ENCODE data around the gene TP53TG5.

TP53TG5 gene

DNA sequence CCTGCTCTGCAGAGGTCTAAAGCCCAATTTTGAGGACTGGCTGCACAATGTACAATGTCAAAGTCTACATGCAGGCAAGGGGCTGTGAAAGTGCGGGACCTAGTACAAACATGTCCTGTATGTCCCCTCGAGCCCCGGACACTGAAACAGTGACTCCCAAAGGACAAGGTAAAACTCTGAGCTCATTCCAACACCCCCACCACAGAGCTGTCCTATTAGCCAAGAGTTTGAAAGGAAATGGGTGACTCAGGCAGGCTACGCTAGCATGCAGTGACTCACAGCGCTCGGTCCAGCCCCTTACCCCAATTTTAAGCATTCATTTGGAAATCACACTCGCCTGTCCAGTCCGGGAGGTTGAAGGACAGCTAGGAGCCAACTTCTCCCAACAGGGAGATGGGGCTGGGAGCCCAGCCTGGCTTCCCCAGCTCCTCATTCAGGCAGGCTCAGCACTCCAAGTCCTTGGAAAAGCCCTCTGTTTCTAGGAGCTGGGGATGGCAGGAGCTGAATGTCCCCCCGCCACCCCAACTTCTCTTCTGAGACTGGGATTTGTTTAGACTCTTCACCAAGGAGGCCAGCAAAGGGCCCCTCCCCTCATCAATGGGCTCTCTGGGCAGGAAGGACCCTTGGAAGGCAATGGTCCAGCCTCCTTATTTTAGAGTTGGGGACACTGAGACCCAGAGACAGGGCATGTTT, 33.8 kb downstream of the TP53TG5 start:
- no peak for DNase-seq

GRCh38 chr20:45343532-45344167, 34.5 kb downstream of the TP53TG5 start:
- DNase-seq: peak; percentile 79

- no peak for DNase-seq
These were observed 35.1 kb downstream of the TP53TG5 start for GRCh38 chr20:45342855-45343531.

- peak; percentile 67 for DNase-seq
These were observed 35.9 kb downstream of the TP53TG5 start for GRCh38 chr20:45341939-45342854.

- no peak for DNase-seq
These were observed 36.6 kb downstream of the TP53TG5 start for GRCh38 chr20:45341579-45341938.

GRCh38 chr20:45340951-45341350, 37.2 kb downstream of the TP53TG5 start:
- DNase-seq: no peak

DNA sequence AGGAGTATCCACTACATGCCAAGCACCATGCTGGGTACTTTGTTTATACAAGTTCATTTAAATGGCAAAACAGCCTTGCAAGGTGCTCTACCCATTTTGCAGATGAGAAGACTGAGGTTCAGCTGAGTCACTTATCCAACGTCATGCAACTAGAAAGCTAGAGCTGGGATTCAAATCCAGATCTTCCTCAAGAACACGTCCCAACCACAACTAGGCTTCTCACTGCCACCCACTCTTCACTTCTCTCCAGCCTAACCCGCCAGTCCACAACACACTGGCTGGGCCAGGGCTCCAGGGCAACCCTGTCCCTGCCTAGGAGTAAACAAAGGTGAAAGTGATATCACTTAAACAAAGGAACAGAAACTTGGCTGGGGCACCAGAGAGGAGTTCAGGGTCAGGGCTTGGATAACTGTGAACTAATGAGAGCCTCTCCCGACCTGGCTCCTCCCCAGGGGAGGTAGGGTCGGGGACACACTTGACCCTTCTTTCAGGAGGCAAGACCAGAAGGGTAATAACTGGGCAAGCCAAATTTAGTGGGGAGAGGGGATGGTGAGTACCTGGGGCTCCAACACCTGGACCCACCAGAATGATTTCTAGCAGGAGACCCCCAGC, 37.8 kb downstream of the TP53TG5 start:
- no peak for DNase-seq

- DNase-seq: no peak
These were observed 38.3 kb downstream of the TP53TG5 start for GRCh38 chr20:45339799-45340198.

DNA sequence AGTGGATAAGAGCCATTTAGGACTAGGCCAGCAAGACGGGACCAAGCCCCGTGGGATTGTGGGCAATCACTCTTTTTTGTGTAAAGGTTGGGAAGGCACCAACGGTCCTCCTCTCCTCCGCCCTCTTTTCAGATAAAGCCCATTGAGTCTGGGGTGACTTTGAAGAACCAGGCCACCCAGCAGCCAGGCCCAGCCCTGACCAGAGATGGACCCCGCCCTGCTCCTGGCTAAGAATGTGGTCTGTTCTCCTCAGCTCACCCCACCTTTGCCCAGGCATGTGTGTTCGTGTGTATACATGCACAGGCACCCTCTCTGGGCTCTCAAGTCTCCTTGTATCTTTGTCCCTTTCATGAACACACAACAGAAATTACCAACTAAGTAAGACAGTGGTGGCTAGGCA, 39.0 kb downstream of the TP53TG5 start:
- DNase-seq: no peak

DNA sequence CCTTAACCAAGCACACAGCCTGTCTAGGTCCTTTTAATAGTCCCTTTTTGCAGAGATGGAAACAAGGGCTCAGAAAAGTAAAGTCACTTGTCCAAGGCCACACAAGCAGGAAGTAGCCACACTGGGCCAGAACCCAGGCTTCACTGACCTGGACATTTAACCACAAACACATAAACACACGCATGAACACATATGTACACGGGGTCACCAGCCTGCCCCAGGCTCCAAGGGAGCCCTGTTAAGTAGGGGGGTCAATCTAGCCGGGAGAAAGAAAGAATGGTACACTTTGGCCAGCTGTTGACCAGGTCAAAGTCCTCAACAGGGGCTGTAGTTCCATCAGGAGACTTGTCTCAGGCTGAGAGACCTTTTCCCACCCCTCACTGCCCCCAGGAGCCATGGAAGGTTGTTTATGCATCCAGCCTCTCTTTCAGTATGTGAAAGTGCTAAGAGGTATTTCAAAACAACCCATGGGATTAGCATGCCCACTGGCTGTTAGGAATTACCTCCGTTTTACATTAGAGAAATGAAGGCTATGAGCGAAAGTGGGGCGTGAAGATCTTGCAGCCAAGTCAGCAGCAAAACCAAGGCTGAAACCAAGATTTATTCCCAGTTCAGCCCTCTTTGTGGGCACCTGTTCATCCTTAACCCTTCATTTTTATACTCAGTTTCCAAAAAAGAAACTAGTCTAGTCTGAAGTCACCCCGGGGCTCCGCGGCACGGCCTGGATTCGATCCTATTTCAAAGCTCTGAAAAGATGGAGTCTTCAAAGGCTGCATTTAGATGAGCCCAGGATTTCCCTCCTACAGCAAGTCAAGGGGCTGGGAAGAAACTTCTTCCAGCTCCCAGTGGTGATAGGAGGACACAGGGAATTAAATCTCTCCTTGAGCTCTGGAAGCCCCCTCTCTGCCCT, 39.7 kb downstream of the TP53TG5 start:
- no peak for DNase-seq

DNA sequence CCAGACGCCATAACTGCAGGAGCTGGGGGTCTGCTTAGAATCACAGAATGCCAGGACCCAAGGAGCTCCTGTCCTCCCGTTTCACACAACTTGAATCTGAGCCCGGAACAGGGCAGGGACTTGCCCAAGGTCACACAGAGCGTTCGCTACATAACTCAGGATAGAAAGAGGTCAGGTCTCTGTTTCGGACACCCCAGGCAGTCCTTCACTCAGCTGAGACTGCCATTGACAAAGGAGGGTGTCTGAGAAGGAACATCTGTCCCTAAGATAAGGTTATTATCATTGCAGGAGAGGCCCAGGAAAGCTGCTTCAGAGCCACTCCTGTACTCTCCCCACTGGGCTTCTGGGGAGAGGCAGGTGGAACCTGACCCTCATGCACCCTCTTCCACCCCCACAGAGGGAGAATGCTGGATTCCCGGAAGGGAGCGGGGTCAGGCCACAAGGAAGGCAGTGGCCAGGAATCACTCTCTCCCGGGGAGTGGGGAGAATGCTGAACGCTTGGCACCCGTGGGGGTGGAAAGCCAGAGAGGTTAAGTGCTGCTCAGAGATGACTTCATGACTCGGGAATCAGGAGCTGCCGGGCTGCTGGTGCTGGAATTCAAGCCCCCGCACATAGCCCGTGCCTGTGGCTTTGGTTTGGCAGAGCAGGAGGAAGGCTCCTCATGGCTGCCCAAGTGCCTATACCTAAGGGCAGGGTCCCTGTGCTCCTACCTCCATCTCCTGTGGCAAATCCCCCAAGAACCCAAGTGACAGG, 40.6 kb downstream of the TP53TG5 start:
- DNase-seq: no peak

GRCh38 chr20:45336530-45337366, 41.4 kb downstream of the TP53TG5 start:
- no peak for DNase-seq

- DNase-seq: no peak
These were observed 47.6 kb downstream of the TP53TG5 start for GRCh38 chr20:45330476-45330875.

DNA sequence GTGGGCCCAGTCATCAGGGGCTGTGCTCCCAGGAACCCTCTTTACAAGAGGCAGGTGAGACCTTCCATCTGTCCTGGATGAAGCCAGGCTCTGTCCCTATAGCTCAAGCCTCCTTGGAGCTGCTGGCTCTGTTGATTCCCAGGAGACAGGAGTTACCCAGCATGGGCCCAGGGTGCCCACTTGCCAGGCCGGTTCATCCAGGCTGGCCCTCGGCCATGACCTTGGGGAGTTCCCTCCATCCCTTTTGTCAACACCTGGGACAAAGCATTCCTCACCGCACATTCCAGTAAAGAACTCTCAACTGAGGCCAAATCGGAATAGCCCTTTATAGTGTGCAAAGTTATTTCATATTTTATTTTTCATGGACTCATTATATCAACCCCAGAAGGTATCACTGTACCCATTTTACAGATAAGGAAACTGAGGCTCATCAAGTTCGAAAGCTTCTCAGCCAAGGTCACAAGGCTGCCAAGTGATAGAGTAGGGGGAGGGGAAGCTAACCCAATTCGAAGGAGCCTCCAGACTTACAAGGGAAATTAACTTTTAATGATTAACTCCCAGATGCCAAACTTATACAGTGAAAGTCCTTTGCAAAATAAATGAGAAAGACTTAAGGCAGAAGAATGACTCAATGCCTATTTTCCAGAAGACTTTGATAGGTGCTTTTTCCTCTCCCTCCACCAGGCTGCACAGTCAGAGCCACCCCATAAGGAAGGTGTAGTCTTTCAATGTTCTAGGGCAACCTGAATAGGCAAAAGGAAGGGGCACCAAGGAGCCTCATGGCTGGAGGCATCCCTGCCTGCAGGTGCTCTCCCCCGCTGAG, 48.4 kb downstream of the TP53TG5 start:
- no peak for DNase-seq

DNA sequence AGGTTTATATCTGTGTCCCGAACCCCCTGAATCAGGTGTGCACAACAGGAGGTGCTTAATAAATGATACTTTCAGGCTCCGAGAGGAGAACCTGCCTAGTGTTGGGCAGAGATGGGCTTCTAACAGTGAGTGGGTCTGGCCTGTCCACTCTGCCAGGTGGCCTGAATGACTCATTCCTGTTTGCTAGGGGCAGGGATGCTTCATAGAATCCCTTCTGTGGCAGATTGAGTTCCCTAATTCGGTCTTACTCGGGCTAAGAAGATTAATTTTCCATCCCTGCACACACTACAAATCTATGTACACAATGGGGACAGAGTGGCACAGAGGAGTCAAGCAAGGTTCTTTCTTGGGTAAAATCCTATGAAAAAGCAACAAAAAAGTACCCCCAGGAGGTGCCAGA, 49.7 kb downstream of the TP53TG5 start:
- DNase-seq: no peak

GRCh38 chr20:45325371-45325770, 52.8 kb downstream of the TP53TG5 start:
- no peak for DNase-seq

- no peak for DNase-seq
These were observed 54.4 kb downstream of the TP53TG5 start for GRCh38 chr20:45323731-45324130.

- peak; percentile 22 for DNase-seq
These were observed 55.2 kb downstream of the TP53TG5 start for GRCh38 chr20:45322952-45323383.
